Activated CD8-positive, alpha-beta memory T cell treated with anti-CD3 and anti-CD28 coated beads for 36 hours (primary cell): Measurements from ENCODE around the gene PDLIM5. TPM values are rescaled to one million over a fixed set of nuclear protein-coding genes. Genes with fewer than 3 reads are reported as not detected.
"Not testable (repeated sequence)": the region's sequence is repeated elsewhere in the genome, so short reads cannot be mapped to it uniquely, and the experiment has no call there.

Experiments used
- CTCF ChIA-PET: fragments of 350-600 bp; sonication (Branson Sonifier 250); formaldehyde crosslinking; loops from one replicate; lab custom pipeline; 2021; ENCODE audit warnings: antibody characterized with exemption; lab: Charles Lee
- POLR2A ChIA-PET: fragments of 350-600 bp; sonication (Branson Sonifier 250); formaldehyde crosslinking; loops from one replicate; lab custom pipeline; 2021; ENCODE audit warnings: antibody characterized with exemption; lab: Charles Lee
- total RNA-seq, 2 experiments: library from RNA; stranded (reverse); gene quantifications; one replicate each; pipeline ENCODE4 v1.2.3, GENCODE V29; 2021

PDLIM5 gene, protein sequence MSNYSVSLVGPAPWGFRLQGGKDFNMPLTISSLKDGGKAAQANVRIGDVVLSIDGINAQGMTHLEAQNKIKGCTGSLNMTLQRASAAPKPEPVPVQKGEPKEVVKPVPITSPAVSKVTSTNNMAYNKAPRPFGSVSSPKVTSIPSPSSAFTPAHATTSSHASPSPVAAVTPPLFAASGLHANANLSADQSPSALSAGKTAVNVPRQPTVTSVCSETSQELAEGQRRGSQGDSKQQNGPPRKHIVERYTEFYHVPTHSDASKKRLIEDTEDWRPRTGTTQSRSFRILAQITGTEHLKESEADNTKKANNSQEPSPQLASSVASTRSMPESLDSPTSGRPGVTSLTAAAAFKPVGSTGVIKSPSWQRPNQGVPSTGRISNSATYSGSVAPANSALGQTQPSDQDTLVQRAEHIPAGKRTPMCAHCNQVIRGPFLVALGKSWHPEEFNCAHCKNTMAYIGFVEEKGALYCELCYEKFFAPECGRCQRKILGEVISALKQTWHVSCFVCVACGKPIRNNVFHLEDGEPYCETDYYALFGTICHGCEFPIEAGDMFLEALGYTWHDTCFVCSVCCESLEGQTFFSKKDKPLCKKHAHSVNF
- total RNA-seq = 10 to 100 TPM; 23.0 to 23.5 TPM

DNA sequence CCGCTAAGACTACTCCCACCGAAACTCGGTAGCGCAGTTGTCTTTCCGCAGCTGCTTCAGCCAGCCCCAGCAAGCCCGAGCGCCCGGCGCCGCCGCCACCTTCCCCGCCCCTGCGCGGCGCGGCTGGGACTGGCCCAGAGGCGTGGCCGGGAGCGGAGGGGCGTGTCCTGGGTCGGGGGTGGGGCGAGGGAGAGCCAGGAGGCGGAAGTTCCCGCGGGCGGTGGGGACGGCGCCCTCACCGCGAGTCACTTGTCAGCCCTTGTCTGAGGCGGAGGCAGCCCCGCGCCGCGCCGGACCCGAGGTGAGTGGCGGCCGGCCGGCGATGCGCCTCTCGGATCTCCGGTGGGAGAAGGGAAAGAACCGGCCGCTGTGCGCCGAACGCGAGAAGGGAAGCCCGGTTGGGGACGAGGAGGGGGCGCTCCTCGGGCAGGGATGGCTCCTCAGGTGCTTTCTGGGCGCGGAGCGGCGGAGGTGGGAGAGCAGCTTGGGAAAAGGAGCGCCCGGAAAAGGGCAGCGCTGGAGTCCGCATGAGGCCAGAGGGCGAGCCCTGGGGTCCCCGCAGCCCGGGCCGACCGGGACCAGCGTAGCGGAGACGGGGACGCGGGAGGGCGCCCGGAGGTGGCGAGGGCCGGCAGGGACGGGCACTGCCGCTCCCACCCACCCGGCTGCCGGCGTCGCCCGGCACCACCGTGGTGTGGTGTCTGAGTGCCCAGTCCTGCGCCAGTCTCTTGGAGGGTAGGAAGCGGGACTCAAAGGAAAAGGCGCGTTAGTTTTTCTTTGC is at the start of gene PDLIM5:
Gene PDLIM5, plus strand, starts transcription at position 248 of the 781 bp plus-strand sequence. CDS start 3,347 bp downstream, outside the sequence.
- ChIA-PET POLR2A (interaction anchor here (1.1 kb wide), 1 partner anchor 17 kb away, joined by 3 read pairs; no protein-coding TSS in a partner anchor), CTCF (interaction anchor here (2.1 kb wide), 1 partner anchor 46 kb away, joined by 8 read pairs; no protein-coding TSS in a partner anchor)

DNA sequence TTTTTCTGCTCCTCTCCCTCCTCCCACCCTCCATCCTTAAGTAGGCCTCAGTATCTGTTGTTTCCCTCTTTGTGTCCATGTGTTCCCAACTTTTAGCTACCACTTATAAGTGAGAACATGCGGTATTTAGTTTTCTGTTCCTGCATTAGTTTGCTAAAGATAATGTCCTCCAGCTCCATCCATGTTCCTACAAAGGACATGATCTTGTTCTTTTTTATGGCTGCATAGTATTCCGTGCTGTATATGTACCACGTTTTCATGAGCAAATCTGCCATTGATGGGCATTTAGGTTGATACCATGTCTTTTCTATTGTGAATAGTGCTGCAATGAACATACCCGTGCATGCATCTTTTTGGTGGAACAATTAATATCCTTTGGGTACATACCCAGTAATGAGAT is 49.3 kb upstream of the PDLIM5 start:
- POLR2A ChIA-PET, CTCF ChIA-PET: not testable (repeated sequence)

DNA sequence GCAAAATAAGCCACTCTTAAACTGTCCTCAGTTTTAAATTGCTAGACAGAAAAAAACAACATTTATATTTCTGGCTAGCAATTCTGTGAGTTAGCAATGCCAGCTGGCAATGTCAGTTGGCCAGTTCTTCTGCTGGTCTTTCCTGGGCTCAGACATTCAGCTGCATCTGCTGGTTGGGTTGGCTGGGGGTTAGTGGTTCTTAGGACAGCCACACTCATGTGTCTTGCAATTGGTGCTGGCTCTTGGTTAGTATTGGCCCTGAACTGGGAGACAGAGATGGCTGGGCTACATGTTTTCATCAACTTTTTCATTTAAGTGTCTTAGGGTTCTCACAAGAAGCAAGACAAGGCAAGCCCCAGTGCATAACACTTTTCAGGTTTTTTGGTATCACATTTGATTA is 48.0 kb upstream of the PDLIM5 start:
- ChIA-PET CTCF (no interaction called here), POLR2A (no interaction called here)

DNA sequence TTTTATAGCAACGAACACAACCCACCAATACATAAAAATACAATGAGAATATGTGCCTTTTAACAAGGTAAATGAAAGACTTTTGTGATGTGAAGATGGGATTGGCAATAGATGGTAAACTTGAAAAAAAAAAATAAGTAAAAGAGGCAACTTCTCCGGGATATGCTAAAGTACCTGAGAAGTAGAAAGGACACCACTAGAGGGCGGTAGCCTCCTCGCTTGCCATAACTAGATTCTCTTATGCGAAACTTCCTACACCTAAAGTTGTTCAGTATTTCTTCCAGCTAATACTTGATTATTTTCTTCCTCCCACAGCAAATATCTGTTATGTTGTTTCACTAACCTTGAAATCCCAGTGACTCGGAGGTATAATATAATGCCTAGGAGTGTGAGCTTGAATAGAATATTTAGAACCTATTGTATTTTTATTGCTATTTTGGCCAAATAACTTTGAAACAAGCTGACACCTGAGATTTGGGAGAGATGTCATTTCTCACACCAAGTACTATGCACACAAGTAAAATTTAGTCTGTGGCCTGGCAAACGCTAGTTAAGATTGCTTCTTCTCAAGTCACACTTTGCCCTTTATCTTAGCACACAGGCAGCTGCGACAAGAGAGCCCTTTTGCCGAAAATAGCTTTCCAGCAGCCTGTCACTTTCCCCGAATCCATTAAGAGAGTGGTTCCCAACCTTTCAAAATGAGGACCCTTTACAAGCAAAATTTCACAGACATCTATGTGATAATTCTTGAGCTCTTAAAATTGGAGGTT is 44.9 kb upstream of the PDLIM5 start:
- CTCF ChIA-PET = interaction anchor here (0.7 to 2.2 kb wide), 7 partner anchors 23 to 186 kb away, joined by 3 to 8 read pairs (median 3); partner anchors contain the start of gene PDLIM5
- POLR2A ChIA-PET = no interaction called here

DNA sequence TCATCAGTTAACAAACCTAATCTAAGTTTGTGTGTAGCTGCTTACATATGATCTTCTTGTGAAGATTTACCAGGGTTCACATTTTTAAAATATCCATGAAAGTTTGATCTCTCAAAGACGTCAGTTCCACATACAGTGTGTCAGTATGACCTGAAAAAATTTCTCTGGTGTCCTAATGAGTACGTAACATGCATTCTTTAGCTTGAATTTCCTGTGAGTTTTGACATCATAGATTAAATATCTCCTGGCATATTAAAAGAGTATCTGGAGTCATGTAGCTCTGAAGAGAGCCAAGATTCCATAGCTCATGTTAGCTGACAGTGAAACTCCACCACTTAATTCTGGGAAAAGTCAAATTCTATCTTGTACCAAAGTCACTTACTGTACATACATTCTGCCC is 43.9 kb upstream of the PDLIM5 start:
- ChIA-PET POLR2A (no interaction called here), CTCF (interaction anchor here (1.1 to 1.5 kb wide), 3 partner anchors 42 to 185 kb away, joined by 3 to 5 read pairs (median 3); no protein-coding TSS in a partner anchor)

DNA sequence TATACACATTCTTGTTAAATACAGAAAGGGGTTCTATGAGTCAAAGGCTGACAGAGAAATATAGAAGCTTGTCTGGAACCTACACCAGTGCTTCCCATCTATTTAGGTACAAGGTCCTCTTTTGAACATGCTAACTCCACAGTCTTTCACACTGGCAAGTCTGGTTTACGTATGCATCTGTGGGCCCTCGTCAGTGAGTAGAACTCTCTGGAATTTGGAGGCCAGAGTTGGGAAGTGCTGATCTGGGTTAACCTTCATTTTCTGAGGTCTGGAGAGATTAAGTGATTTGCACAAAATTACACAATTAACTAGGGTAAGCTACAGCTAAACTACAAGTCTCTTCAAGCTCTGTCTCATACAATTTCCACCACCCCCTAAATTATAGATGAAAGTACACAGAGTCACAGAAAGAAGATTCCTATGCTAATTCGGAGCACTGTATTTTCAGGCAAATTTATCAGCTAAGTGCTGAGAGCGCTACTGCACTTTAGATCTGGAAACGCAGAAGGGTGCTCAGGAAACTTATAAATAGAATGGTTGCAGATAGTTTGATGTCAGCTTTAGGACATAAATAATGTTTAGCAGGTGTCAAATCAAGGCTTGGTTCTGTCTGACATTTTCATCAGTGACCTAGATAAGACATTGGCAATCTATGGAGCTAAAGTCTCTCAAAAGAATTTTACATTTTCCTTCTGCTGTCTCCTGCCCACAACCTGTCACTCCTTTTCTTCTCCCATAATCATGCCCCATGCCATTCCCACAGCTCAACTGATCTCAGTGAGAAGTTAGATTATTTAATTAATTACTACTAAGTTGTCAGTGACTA is 43.0 kb upstream of the PDLIM5 start:
- ChIA-PET POLR2A (no interaction called here), CTCF (no interaction called here)

DNA sequence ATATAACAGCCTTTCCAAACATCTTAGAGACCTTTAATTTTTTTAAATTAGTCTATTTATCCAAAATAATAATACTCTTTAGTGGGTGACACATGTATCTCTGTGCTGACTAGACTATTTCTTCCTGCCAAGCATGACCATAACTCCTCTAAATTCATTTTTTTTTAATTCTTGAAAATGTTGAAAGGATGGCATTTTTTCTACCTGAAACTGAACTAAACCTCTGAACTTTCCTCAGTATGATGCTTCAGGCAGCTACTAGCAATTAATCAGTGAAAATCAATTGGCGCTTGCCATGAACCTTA is 42.4 kb upstream of the PDLIM5 start:
- POLR2A ChIA-PET = no interaction called here

DNA sequence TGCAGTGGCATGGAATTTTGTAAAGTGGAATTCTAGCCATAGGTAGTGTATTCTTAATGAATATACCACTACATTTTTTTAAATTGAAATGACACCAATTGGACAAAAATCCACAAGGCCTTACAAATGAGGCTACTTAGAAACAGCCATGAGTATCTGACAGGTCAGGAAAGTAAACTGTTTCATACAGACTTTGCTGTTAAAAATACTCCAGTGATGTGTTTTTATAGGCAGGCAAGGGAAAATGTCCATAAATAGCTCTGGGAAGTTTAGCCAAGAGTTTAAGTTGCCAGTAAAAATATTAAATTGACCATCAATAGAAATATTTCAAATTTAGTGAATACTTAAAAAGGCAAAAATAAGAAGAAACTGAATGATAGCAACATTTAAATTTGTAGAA is 41.8 kb upstream of the PDLIM5 start:
- CTCF ChIA-PET = no interaction called here

More for the DNA sequence above, 42.4 kb upstream of the PDLIM5 start:
- CTCF ChIA-PET = no interaction called here

DNA sequence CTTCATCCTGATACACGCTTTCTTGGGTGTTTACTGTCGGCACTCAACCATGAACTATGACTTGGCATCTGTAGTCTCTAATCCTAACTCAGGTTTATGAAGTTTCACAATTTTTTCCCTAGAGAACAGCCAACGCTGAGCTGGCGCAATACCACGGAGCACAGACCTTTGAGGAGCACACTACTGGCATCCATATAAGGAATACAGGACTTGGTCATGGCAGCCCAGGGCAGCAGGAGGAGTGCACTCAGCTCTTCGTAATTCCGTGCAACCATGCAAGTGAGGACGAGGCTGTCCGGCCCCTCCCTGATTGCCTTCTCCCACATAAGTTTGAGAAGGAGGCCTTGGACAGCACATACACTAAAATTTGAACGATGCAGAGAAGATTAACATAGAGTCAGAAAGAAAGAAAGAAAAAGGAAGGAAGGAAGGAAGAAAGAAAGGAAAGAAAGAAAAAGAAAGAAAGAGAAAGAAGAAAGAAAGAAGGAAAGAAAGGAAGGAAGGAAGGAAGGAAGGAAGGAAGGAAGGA is 41.0 kb upstream of the PDLIM5 start:
- ChIA-PET CTCF (no interaction called here), POLR2A (no interaction called here)

More for the DNA sequence above, 41.8 kb upstream of the PDLIM5 start:
- POLR2A ChIA-PET = no interaction called here

DNA sequence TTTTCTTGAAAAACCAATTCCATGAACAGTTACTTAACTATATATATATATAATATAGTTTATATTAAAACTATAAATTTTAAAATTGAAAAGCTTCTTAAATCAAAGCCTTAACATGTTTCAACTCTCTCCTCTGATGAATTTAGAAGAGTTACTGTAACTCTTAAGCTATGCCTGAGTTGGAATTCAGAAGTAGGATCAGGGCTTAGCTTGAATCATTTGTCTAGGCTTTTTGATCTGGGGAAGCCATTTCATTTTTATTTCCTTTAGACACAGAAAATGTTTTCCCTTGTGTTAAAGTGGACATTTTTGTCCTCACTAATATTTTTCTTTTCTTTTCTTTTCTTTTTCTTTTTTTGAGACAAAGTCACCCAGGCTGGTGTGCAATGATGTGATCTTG is 40.4 kb upstream of the PDLIM5 start:
- ChIA-PET POLR2A (no interaction called here), CTCF (no interaction called here)

DNA sequence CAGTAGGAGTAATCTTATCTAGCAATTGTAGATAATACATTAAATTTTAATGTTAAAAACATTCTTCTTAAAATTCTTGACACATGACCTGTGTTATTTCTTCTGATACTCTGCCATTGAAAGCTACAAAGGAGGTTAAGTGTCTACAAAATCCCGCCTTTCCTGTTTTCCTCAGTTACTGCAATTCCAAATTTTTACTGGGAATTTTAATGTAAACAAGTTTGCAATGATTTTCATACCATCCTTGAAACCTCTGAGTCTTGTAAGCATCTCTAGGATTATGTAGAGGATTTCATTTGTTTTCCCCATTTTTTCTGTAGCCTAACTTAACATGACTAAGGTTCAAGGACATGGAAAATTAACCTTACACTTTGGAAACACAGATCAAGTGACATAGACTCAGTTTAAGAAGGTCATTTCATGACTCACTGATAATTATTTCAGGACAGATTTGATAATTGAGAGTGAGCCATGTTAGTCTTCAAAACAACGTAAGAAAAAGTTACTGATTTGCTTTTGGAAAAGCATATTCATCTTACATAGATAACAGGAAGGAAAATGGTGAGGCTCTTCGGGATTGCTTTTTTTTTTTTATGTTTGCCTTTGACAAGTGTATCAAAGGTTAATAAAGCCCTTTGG is 39.6 kb upstream of the PDLIM5 start:
- CTCF ChIA-PET = no interaction called here

DNA sequence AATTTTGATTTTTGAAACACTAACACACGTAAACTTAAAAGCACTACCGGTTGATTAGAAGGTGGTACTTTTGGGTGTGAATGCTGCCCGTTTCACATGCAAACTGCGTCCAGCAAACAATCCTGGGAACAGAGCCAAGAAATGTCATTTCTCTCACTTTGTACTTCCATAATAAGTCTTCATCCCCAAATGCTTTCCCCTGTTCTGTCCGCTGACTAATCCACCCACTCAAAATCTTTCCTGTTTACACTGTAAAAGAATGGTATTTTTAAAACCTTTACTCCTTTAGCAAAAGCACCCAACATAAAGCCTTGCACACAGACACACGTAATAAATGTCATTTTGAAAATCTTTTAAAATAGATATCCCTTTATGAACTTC is 39.1 kb upstream of the PDLIM5 start:
- POLR2A ChIA-PET = no interaction called here
- CTCF ChIA-PET = no interaction called here

More for the DNA sequence above, 39.6 kb upstream of the PDLIM5 start:
- POLR2A ChIA-PET = no interaction called here

DNA sequence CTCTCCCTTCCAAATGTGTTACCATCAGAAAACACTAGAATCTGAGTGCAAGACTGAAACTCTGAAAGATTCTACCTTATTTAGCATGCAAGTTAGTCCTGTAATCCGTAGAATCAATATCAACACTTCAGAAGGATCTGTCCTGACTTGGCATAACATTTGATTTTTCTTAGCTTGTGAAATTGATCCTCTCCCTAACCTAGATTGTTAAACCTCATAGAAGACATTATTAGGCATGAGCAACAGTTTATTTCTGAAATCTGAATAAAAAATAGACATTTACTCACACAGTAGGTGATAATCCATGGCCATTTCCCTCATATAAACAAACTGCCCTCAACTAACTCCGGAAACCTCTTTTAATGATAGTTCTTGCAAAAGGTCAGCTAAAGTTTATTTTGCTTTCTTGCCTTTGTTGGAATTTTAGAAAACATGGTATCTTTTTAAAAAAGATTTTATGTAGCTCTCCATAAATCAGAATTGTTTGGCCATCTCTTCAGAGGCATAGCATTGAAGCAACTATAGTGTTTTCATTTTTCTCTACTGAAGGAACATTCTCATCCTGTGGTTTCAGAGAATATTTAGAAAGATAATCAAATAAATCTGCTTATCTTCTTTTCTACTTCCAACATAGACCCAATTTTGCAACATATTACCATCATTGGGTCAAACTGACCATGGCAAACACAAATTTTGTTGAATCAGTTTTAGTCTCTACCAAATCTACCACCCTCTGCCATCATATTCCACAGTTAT is 38.5 kb upstream of the PDLIM5 start:
- POLR2A ChIA-PET = no interaction called here
- CTCF ChIA-PET = no interaction called here

DNA sequence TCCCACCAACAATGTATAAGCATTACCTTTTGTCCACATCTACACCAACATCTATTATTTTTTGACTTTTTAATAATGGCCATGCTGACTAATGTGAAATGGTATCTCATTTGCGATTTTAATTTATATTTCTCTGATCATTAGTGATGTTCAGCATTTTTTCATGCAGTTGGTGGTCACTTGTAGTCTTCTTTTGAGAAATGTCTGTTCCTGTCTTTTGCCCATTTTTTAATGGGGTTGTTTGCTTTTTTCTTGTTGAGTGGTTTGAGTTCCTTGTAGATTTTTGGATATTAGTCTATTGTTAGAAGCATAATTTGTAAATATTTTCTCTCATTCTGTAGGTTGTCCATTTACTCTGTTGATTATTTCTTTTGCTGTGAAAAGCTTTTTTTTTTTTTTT is 36.8 kb upstream of the PDLIM5 start:
- POLR2A ChIA-PET = no interaction called here
- CTCF ChIA-PET = no interaction called here

DNA sequence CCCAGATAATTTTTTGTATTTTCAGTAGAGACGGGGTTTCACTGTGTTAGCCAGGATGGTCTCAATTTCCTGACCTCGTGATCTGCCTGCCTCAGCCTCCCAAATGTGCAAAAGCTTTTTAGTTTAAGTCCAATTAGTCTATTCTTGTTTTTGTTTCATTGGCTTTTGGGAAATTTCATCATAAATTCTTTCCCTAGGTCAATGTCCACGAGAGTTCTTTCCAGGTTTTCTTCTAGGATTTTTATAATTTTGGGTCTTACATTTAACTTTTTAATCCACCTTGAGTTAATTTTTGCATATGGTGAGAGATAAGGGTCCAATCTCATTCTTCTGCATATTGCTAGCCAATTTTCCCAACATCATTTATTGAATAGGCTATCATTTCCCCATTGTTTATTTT is 36.3 kb upstream of the PDLIM5 start:
- ChIA-PET POLR2A (no interaction called here), CTCF (no interaction called here)

DNA sequence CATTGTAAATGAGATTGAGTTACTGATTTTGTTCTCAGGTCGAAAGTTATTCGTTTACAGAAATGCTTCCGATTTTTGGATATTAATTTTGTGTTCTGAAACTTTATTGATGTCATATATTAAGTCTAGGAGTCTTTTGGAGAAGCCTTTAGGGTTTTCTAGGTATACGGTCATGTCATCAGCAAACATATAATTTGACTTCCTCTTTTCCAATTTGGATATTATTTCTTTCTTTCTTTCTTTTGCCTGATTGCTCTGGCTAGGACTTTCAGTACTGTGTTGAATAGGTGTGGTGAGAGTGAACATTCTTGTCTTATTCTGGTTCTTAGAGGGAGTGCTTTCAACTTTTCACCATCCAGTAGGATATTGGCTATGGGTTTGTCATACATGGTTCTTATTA is 35.4 kb upstream of the PDLIM5 start:
- ChIA-PET CTCF (no interaction called here), POLR2A (no interaction called here)

DNA sequence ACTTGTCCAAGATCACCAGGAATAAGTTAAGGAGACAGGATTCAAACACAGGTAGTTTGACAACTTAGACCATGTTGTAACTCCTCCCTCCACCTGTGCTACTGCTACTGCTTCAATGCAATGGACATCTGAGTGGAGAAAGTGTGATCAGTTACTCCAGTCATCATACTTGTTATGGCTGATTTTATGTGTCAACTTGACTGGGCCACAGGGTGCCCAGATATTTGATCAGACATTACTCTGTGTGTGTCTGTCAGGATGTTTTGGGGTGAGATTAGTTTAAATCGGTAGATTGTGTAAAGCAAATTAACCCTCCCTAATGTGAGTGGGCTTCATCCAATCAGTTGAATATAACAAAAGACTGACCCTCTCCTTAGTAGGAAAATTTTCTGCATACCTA is 34.8 kb upstream of the PDLIM5 start:
- POLR2A ChIA-PET = no interaction called here
- CTCF ChIA-PET = no interaction called here
